ENCODE results near the gene CX3CL1.
"Not testable (repeated sequence)": the region's sequence is repeated elsewhere in the genome, so short reads cannot be mapped to it uniquely, and the experiment has no call there.

The CX3CL1 gene

DNA sequence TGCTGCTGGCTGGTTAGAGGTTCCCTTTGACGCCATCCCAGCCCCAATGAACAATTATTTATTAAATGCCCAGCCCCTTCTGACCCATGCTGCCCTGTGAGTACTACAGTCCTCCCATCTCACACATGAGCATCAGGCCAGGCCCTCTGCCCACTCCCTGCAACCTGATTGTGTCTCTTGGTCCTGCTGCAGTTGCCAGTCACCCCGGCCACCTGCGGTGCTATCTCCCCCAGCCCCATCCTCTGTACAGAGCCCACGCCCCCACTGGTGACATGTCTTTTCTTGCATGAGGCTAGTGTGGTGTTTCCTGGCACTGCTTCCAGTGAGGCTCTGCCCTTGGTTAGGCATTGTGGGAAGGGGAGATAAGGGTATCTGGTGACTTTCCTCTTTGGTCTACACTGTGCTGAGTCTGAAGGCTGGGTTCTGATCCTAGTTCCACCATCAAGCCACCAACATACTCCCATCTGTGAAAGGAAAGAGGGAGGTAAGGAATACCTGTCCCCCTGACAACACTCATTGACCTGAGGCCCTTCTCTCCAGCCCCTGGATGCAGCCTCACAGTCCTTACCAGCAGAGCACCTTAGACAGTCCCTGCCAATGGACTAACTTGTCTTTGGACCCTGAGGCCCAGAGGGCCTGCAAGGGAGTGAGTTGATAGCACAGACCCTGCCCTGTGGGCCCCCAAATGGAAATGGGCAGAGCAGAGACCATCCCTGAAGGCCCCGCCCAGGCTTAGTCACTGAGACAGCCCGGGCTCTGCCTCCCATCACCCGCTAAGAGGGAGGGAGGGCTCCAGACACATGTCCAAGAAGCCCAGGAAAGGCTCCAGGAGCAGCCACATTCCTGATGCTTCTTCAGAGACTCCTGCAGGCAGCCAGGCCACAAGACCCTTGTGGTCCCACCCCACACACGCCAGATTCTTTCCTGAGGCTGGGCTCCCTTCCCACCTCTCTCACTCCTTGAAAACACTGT lies 11.3 kb downstream of the CX3CL1 start:
- no peak for DNase-seq

DNA sequence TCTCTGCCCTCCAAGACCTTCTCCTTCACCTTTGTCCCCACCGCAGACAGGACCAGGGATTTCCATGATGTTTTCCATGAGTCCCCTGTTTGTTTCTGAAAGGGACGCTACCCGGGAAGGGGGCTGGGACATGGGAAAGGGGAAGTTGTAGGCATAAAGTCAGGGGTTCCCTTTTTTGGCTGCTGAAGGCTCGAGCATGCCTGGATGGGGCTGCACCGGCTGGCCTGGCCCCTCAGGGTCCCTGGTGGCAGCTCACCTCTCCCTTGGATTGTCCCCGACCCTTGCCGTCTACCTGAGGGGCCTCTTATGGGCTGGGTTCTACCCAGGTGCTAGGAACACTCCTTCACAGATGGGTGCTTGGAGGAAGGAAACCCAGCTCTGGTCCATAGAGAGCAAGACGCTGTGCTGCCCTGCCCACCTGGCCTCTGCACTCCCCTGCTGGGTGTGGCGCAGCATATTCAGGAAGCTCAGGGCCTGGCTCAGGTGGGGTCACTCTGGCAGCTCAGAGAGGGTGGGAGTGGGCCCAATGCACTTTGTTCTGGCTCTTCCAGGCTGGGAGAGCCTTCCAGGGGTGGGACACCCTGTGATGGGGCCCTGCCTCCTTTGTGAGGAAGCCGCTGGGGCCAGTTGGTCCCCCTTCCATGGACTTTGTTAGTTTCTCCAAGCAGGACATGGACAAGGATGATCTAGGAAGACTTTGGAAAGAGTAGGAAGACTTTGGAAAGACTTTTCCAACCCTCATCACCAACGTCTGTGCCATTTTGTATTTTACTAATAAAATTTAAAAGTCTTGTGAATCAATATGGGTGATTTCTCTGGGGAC lies 12.2 kb downstream of the CX3CL1 start:
- no peak for DNase-seq

- no peak for DNase-seq
Observed at GRCh38 chr16:57385083-57385482, 12.8 kb downstream of the CX3CL1 start.

- no peak for DNase-seq
Observed at GRCh38 chr16:57386381-57386951, 14.2 kb downstream of the CX3CL1 start.

- DNase-seq = no peak
Observed at GRCh38 chr16:57387598-57388354, 15.5 kb downstream of the CX3CL1 start.

DNA sequence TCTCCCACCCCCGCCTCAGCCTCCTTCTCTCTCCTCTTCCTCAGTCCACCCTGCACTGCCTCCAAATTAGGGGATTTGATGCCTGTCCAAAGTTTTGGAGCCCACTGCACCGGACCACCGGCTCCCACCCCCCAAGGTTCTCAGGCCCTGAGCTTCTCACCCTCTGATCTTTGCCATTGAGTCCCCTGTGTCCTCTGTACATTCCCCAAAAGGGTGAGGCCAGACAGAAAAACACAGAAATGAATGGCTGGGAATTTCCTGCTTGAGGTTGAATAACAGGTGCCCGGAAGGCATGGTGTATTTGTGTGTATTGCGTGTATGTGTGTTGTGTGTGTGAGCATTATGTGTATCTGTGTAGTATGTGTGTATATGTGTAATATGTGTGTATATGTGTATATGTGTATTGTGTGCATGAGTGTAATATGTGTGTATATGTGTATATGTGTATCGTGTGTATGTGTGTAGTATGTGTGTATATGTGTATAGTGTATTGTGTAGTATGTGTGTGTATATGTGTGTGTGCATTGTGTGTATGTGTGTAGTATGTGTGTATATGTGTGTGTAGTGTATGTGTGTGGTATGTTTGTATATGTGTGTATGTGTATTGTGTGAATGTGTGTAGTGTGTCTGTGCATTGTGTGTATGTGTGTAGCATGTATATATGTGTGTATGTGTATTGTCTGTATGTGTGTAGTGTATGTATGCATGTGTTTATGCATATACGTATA lies 16.2 kb downstream of the CX3CL1 start:
- no peak for DNase-seq

GRCh38 chr16:57389087-57389468 lies 16.8 kb downstream of the CX3CL1 start:
- no peak for DNase-seq

- DNase-seq = no peak
Observed at GRCh38 chr16:57390636-57391295, 18.5 kb downstream of the CX3CL1 start.

DNA sequence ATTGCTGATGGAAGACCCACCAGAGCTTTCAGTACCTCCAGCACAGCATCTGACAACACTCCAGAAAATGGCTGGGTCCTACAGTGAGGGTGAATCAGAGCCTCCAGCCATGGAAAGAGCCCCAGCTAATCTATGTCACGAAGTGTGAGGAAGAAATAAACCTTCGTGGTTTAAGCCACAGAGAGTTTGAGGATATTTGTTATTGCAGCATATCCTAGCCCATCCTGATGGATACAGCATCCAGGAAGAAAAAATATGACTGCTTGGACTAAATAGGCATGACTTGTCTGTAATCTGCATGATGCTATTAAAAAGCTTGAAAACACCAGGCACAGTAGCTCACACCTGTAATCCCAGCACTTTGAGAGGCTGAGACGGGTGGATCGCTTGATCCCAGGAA lies 19.0 kb downstream of the CX3CL1 start:
- DNase-seq = no peak

DNA sequence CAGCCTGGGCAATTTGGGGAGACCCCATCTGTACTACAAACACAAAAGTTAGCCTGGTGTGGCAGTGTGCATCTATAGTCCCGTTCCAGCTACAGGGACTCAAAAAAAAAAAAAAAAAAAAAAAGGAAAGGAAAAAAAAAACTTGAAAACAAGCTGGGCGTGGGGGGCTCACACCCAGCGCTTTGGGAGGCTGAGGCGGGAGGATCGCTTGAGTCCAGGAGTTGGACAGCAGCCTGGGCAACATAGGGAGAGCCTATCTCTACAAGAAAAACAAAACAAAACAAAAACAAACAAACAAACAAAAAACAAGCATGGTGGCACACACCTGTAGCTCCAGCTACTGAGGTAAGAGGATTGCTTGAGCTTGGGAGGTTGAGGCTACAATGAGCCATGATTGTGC lies 19.4 kb downstream of the CX3CL1 start:
- DNase-seq = no peak

GRCh38 chr16:57392694-57393093 lies 20.4 kb downstream of the CX3CL1 start:
- DNase-seq = no peak

DNA sequence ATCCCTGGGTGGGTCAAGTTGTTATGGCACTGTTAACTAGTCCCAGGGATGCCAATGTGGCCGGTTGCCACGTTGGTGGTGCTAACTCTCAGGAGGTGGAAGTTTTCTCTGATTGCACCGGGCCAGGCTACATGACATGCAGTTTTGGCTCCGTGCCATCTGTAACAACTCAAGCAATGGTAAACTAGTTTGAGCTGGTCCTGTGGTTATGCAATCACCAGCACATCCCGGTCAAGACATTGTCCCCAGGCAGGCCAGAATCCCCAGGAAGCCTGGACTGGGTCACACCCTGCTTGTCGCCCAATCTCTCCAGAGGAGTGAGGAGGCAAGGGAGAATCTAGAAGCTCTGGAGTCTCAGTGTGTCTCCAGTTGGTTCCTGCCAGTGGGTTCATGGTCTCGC lies 22.2 kb downstream of the CX3CL1 start:
- no peak for DNase-seq

- DNase-seq = no peak
Observed at GRCh38 chr16:57395026-57395425, 22.7 kb downstream of the CX3CL1 start.

GRCh38 chr16:57396786-57397185 lies 24.5 kb downstream of the CX3CL1 start:
- DNase-seq = no peak

DNA sequence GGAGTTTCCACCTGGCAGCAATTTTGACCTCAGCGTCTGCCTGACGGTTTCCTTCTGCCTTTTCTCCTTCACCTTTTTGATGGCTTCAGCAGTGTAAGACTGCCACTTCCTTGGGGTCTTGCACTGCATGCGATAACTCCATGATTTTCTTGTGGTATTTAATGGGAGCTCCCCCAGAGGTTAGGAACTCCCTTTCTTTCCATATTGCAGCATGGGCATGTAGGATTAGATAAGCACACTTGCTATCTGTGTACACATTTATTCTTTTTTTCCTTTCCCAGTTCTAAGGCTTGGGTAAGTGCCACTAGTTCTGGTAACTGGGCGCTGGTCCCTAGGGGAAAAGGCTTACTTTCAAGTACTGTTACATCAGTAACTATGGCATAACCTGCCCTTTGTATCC lies 25.2 kb downstream of the CX3CL1 start:
- DNase-seq = not testable (repeated sequence)

DNA sequence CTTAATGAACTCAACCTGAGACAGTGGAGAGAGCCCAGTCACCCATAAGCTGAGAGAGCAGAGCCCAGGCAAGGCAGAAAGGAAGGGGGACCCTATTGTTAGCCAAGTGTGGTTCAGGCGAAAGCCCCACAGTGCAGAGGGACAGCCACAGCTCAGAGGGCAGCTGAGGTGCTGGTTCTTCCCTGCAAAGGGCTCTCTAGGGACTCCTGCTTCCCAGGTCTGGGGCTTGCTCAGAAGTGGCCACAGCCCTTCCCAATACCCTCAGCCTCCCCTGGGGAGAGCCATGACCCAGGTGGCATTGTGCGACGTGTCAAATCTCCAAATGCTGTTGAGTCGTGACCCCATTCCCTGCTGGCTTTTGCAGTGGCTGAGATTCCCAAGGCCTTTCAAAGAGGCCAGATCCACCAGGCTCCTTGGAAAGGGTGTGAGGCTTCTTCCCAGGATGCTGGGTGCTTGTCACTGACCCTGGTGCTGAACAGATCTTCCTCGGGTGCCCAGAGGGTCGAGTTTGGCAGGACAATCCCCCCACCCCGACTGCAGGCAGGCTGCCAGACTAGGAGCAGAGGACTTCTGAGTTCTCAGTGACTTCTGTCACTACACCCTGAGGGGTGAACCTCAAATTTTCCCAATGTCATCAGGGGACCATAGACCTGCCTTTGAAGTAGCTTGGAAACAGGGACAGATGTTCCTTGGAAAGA lies 29.8 kb downstream of the CX3CL1 start:
- DNase-seq = no peak

- DNase-seq = no peak
Observed at GRCh38 chr16:57403965-57404817, 31.9 kb downstream of the CX3CL1 start, which contains the start of gene CCL17. TSS of gene CCL17 (plus strand) at chr16:57404767. CDS start at chr16:57413933, 9,166 bp downstream.

- no peak for DNase-seq
Observed at GRCh38 chr16:57405097-57405496, 32.8 kb downstream of the CX3CL1 start.

- DNase-seq = no peak
Observed at GRCh38 chr16:57406881-57407280, 34.6 kb downstream of the CX3CL1 start.
